Smooth muscle cell (in vitro differentiated cells): ENCODE data around the gene FRMD4A. TPM values are rescaled to one million over a fixed set of nuclear protein-coding genes. Genes with fewer than 3 reads are reported as not detected.
"Not testable (repeated sequence)": the region's sequence is repeated elsewhere in the genome, so short reads cannot be mapped to it uniquely, and the experiment has no call there.

ENCODE experiments used
- DNase-seq: peaks from one replicate; lab custom pipeline; 2025; ENCODE audit not compliant: unreplicated experiment; lab: John Stamatoyannopoulos, UW
- H2AFZ ChIP-seq: fragments of 200-600 bp; sonication (generic); 2 replicates; pipeline ENCODE4 v1.6.0; 2016; ENCODE audit warnings: antibody characterized with exemption, low read depth, mild to moderate bottlenecking
- H3F3A ChIP-seq: fragments of 200-600 bp; sonication (generic); 2 replicates; pipeline ENCODE4 v1.6.0; 2017; ENCODE audit warnings: antibody characterized with exemption, low read depth
- H3K27ac ChIP-seq: fragments of 200-600 bp; sonication (generic); 2 replicates; pipeline ENCODE4 v1.5.1; 2016; ENCODE audit warnings: low read depth, mild to moderate bottlenecking
- H3K27me3 ChIP-seq: fragments of 200-600 bp; sonication (generic); 2 replicates; pipeline ENCODE4 v1.6.1; 2016; ENCODE audit warnings: low read depth, mild to moderate bottlenecking
- H3K36me3 ChIP-seq: fragments of 200-600 bp; sonication (generic); 2 replicates; pipeline ENCODE4 v1.5.1; 2016; ENCODE audit warnings: low read depth
- H3K4me1 ChIP-seq: fragments of 200-600 bp; sonication (generic); 2 replicates; pipeline ENCODE4 v1.5.1; 2016; ENCODE audit warnings: low read depth
- H3K4me2 ChIP-seq: fragments of 200-600 bp; sonication (generic); 2 replicates; pipeline ENCODE4 v1.6.0; 2016; ENCODE audit warnings: mild to moderate bottlenecking
- H3K4me3 ChIP-seq: fragments of 200-600 bp; sonication (generic); 2 replicates; pipeline ENCODE4 v1.5.1; 2016; ENCODE audit warnings: mild to moderate bottlenecking
- H3K79me2 ChIP-seq: fragments of 200-600 bp; sonication (generic); 2 replicates; pipeline ENCODE4 v1.6.0; 2016; ENCODE audit warnings: low read depth, mild to moderate bottlenecking
- H3K9ac ChIP-seq: fragments of 200-600 bp; sonication (generic); 2 replicates; pipeline ENCODE4 v1.6.0; 2016; ENCODE audit warnings: low read depth
- H3K9me3 ChIP-seq: fragments of 200-600 bp; sonication (generic); replicated peaks from 2 replicates; pipeline ENCODE4 v1.5.1; 2016; ENCODE audit warnings: low read depth
- H4K20me1 ChIP-seq: fragments of 200-600 bp; sonication (generic); 2 replicates; pipeline ENCODE4 v1.6.0; 2016; ENCODE audit warnings: low read depth
- CTCF ChIP-seq: fragments of 200-600 bp; sonication (generic); IDR thresholded peaks from 2 replicates; pipeline ENCODE4 v1.5.1; 2017; ENCODE audit warnings: borderline replicate concordance, mild to moderate bottlenecking, antibody characterized with exemption; ENCODE audit not compliant: insufficient read depth, poor library complexity, severe bottlenecking
- WGBS: methylation state at CpG from one replicate; pipeline ENCODE4 v1.1.7; 2016; ENCODE audit warnings: low lambda C conversion rate; 5-methylcytosine and 5-hydroxymethylcytosine counted together
- polyA plus RNA-seq: library from polyadenylated mRNA; unstranded; fragments of >200 nt; fragmentation: Nextera tagmentation; extraction: Ambion mirVana; gene quantifications from 2 replicates; pipeline ENCODE4 v1.2.1, GENCODE V29; 2016
- total RNA-seq: library from RNA; depleted of rRNA; stranded (reverse); fragments of >200 nt; gene quantifications from 2 replicates; pipeline ENCODE4 v1.2.3, GENCODE V29; 2014

FRMD4A gene
- total and polyA plus RNA-seq, 2 experiments from 2014 or later, result 3.0 to 5.4 TPM

- no peak overlapping the region for H3K4me2 ChIP-seq
- no peaks in the 10 kb centered on the region for H3K4me1 ChIP-seq
- H3K27me3 ChIP-seq, result peaks cover 47% of the 10 kb centered on the region
- no peak for TF ChIP-seq CTCF
- 63% methylated on average over 16 of the region's 16 CpGs for WGBS
- no peak overlapping the region for H3K9ac ChIP-seq
- H3K9me3 ChIP-seq, result no peaks in the 10 kb centered on the region
- H3K79me2 ChIP-seq, result no peaks in the 10 kb centered on the region
- no peak overlapping the region for H3K27ac ChIP-seq
- H3K36me3 ChIP-seq, result no peaks in the 10 kb centered on the region
- H3F3A ChIP-seq, result no peaks in the 10 kb centered on the region
- H2AFZ ChIP-seq, result no peak overlapping the region
- DNase-seq, result no peak
- no peaks in the 10 kb centered on the region for H4K20me1 ChIP-seq
- H3K4me3 ChIP-seq, result no peak overlapping the region
These were observed 426.7 kb downstream of the FRMD4A start for GRCh38 chr10:13904064-13904463.

- Histone ChIP-seq H3K9ac (no peak overlapping the region), H3K27me3 (peaks cover 51% of the 10 kb centered on the region), H3K36me3 (no peaks in the 10 kb centered on the region), H3K79me2 (no peaks in the 10 kb centered on the region), H3K27ac (no peak overlapping the region), H3F3A (no peaks in the 10 kb centered on the region), H3K4me1 (no peaks in the 10 kb centered on the region), H3K4me3 (no peak overlapping the region), H2AFZ (no peak overlapping the region), H3K9me3 (no peaks in the 10 kb centered on the region), H3K4me2 (no peak overlapping the region), H4K20me1 (no peaks in the 10 kb centered on the region)
- 93% methylated on average over 6 of the region's 6 CpGs for WGBS
- no peak for TF ChIP-seq CTCF
- DNase-seq, result no peak
These were observed 427.7 kb downstream of the FRMD4A start for GRCh38 chr10:13902868-13903587.

- no peak overlapping the region for H3K4me3 ChIP-seq
- WGBS, result 86% methylated on average over 3 of the region's 3 CpGs
- no peak overlapping the region for H3K9ac ChIP-seq
These were observed 430.8 kb downstream of the FRMD4A start for GRCh38 chr10:13899941-13900340.

GRCh38 chr10:13896146-13896545 lies 434.6 kb downstream of the FRMD4A start:
- H3K4me3 ChIP-seq, H3K4me2 ChIP-seq, H3K79me2 ChIP-seq, H3K4me1 ChIP-seq, H4K20me1 ChIP-seq, H2AFZ ChIP-seq, H3F3A ChIP-seq, H3K27ac ChIP-seq, H3K9ac ChIP-seq, DNase-seq, H3K9me3 ChIP-seq, H3K36me3 ChIP-seq: not testable (repeated sequence)
- WGBS, result 90% methylated on average over 1 of the region's 1 CpG
- H3K27me3 ChIP-seq, result peaks cover 67% of the 10 kb centered on the region

More at GRCh38 chr10:13899941-13900340, 430.8 kb downstream of the FRMD4A start:
- no peak overlapping the region for H2AFZ ChIP-seq
- TF ChIP-seq CTCF, result no peak
- peaks cover 38% of the 10 kb centered on the region for H3K27me3 ChIP-seq
- no peak overlapping the region for H3K4me2 ChIP-seq
- H3K9me3 ChIP-seq, result no peaks in the 10 kb centered on the region
- DNase-seq, result no peak
- no peaks in the 10 kb centered on the region for H3K4me1 ChIP-seq
- no peaks in the 10 kb centered on the region for H3K79me2 ChIP-seq
- no peaks in the 10 kb centered on the region for H4K20me1 ChIP-seq
- H3K36me3 ChIP-seq, result no peaks in the 10 kb centered on the region
- H3K27ac ChIP-seq, result no peak overlapping the region
- H3F3A ChIP-seq, result no peaks in the 10 kb centered on the region
